Measurements from ENCODE around the gene BAG1.

- TF ChIP-seq POLR2A (IDR thresholded peaks at IDR 0.05; ENCODE audit: low read length) (no peak), GATA1 (IDR thresholded peaks at IDR 0.05; ENCODE audit: low read depth, low read length) (no peak)
Measured at GRCh38 chr9:33228606-33229005, 35.9 kb downstream of the BAG1 start.
